NOMO-1 treated with dmso at 0.1 percent for 144 hours (cell line): ENCODE data around the gene NANOG.
"Not testable (repeated sequence)": the region's sequence is repeated elsewhere in the genome, so short reads cannot be mapped to it uniquely, and the experiment has no call there.

Experiments used
- DNase-seq: peaks from one replicate; lab custom pipeline; 2025; ENCODE audit not compliant: unreplicated experiment; lab: John Stamatoyannopoulos, UW

Gene NANOG

DNA sequence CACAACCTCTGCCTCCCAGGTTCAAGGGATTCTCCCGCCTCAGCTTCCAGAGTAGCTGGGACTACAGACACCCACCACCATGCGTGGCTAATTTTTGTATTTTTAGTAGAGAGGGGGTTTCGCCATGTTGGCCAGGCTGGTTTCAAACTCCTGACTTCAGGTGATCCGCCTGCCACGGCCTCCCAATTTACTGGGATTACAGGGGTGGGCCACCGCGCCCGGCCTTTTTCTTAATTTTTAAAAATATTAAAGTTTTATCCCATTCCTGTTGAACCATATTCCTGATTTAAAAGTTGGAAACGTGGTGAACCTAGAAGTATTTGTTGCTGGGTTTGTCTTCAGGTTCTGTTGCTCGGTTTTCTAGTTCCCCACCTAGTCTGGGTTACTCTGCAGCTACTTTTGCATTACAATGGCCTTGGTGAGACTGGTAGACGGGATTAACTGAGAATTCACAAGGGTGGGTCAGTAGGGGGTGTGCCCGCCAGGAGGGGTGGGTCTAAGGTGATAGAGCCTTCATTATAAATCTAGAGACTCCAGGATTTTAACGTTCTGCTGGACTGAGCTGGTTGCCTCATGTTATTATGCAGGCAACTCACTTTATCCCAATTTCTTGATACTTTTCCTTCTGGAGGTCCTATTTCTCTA lies at the start of gene NANOG:
NANOG (plus strand) TSS at position 519 of the 645 bp plus-strand sequence. CDS start 213 bp downstream, outside the sequence.
- DNase-seq: not testable (repeated sequence)

DNA sequence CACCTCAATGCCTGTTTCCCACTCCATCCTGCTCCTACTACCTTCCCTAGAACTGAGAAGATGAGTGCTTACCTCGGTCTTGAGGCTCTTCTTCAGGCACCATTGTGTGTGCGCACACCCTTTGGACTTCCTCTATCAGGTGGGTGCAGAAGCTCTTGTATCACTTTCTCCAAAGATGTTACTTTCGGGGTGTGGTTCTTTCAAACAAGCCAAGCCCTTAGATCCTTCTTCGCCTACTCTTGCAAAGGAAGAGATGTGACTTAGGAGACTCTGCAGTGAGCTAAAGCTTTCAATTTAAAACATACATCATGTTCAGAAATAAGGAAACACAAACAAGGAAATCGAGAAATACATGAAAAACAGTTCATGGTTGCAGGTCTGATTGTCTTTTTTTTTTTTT lies 42.0 kb upstream of the NANOG start, which contains the start of gene CLEC4C:
CLEC4C (minus strand) TSS at position 130 of the 400 bp plus-strand sequence; CDS start at position 103, 27 bp downstream.
- no peak for DNase-seq

DNA sequence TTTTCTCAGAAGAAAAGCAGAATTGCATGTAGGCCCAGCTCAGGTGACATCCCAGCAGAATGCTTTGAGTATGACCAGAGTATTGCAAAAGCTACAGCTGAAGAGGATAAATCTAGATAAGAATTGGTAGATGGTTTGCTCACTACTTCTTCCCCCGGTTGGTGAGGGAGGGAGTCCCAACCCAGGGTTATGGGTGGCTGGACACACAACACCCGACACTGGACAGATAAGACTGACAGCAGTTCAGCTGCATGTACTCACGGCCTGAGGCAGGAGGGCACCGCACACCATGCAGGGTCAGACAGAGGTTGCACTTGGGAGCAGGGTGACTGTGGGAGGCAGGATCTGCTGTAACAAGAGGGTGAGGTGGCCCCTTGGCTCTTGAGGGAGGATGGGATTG lies 40.4 kb upstream of the NANOG start:
- DNase-seq: no peak

DNA sequence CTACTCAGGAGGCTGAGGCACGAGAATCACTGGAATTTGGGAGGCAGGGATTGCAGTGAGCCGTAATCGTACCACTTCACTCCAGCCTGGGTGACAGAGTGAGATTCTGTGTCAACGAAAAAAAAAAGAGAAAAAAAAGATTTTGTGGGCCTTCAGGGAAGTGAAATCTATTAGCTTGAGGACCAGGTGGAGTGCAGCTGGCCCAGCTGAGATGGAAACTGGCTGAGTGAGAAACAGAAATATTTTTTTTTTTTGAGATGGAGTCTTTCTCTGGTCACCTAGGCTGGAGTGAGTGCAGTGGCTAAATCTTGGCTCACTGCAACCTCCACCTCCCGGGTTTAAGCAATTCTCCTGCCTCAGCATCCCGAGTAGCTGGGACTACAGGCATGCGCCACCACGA lies 39.8 kb upstream of the NANOG start:
- DNase-seq: no peak

DNA sequence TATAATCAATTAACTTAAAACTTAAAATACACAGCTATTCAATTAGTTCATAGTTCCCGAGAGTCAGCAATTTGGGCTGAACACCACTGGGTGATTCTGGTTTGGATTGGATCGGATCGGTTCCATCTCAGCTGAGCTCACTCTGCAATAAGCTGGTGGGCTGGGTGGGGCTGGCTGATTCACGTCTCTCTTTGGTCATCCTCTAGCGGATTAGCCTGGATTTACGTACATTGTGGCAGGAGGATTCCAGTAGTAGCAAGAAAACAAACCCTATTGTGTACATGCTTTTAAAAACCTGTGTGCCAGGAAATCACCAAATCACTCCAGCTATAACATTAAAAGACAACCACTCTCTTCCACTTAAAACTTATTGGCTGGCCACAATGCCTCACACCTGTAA lies 38.9 kb upstream of the NANOG start:
- no peak for DNase-seq

DNA sequence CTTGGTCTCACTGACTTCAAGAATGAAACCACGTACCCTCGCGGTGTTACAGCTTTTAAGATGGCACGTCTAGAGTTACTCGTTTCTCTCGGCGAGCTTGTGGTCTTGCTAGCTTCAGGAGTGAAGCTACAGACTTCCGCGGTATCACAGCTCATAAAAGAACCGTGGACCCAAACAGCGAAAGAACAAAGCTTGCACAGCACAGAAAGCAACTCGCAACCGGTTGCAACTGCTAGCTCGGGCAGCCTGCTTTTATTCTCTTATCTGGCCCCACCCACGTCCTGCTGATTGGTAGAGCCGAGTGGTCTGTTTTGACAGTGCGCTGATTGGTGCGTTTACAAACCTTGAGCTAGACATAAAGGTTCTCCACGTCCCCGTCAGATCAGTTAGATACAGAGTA lies 37.8 kb upstream of the NANOG start:
- no peak for DNase-seq

DNA sequence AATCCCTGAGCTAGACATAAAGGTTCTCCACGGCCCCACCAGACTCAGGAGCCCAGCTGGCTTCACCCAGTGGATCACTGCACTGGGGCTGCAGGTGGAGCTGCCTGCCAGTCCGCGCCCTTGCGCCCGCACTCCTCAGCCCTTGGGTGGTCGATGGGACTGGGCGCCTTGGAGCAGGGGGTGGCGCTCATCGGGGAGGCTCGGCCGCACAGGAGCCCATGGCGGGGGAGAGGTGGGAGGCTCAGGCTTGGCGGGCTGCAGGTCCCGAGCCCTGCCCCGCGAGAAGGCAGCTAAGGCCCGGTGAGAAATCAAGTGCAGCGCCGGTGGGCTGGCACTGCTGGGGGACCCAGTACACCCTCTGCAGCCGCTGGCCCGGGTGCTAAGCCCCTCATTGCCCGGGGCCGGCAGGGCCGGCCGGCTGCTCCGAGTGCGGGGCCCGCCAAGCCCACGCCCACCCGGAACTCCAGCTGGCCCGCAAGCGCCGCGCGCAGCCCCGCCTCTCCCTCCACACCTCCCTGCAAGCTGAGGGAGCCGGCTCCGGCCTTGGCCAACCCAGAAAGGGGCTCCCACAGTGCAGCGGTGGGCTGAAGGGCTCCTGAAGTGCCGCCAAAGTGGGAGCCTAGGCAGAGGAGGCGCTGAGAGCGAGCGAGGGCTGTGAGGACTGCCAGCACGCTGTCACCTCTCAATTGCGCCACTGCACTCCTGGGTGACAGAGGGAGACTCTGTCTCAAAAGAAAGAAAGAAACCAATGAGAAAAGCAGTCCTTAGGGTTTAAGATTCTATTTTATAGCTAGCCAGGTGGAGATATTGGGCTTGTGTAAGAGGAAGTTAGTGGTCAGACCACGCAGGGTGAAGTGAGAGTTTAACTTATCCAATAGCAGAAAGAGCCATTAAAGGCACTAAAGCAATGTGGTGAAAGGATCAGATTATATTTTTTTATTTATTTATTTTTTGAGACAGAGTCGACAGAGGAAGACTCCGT lies 37.0 kb upstream of the NANOG start:
- peak; percentile 58 for DNase-seq

DNA sequence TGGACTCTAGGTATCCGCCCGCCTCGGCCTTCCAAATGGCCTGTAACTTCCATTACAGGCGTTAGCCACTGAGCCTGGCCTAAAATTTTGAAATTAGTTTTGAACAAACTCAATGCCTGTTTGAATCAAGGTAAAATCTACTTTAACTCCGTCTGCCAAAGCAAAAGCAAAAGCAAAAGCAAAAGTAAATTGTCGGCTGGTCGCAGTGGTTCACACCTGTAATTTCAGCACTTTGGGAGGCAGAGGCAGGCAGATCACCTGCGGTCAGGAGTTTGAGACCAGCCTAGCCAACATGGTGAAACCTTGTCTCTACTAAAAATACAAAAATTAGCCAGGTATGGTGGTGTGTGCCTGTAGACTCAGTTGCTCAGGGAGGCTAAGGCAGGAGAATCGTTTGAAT lies 33.5 kb upstream of the NANOG start:
- not testable (repeated sequence) for DNase-seq

DNA sequence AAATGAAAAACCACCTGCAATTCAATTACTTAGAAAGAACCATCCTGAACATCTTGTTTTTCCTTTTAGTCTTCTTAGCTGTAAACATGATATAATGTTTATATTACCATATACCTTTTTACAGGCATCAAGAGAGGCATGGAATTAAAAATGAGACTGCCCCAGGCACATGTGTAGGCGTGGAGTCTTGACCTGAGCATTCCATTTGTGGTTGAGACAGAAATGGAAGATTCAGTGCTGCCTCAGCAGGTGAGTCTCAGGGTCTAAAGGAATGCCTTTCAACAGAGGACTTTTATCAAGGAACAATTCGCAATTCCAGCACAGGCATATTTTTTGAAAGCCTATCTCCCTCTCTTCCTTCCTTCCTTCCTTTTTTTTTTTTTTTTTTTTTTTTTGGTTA lies 32.2 kb upstream of the NANOG start:
- DNase-seq: no peak

DNA sequence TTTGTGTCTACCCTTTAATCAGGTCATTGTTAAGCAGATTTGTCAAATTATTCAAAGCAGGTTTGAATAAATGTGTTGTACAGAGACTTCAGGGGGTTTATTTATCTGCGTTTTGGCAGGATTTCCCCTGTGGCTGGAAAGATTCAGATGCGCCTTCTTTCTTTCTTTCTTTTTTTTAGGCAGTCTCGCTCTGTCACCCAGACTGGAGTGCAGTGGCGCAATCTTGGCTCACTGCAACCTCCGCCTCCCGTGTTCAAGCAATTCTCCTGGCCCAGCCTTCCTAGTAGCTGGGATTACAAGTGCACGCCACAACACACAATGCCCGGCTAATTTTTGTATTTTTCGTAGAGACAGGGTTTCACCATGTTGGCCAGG lies 30.4 kb upstream of the NANOG start:
- DNase-seq: no peak

DNA sequence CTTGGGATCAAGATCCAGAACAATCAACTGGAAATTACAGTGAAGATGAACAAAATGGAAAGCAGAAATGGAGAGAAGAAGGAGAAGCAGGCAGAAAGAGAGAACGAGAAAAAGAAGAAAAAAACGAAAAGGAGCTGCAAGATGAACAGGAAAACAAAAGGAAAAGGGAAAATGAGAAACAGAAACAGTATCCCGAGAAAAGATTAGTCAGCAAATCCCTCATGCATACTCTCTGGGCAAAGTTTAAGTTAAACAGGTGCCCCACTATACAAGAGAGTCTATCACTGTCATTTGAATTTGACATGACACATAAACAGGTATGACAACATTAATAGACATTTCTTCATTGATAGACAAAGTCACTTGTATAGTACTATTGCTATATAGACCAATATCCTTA lies 19.2 kb upstream of the NANOG start:
- no peak for DNase-seq

DNA sequence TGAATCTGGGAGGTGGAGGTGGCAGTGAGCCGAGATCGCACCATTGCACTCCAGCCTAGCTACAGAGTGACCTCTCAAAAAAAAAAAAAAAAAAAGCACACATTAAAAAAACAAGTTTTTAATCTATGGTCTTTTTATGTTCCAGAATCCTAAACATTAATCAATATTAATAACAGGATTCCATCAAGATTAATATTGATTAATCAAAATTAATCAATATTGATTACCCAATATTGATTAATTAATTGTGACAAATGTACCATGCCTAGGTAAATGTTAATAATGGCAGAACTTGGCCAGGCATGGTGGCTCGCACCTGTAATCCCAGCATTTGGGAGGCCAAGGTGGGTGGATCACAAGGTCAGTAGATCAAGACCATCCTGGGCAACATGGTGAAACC lies 7.9 kb upstream of the NANOG start:
- no peak for DNase-seq

DNA sequence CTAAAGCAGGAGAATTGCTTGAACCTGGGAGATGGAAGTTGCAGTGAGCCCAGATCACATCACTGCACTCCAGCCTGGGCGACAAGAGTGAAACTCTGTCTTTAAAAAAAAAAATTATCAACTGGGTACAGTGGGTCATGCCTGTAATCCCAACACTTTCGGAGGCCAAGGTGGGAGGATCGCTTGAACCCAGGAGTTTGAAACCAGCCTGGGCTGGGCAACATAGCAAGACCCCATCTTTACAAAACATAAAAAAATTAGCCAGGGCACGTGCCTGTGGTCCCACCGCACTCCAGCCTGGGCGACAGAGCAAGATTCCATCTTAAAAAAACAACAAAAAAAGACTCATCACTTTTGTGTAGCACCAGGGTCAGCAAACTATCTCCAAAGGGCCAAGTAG lies 7.1 kb upstream of the NANOG start:
- DNase-seq: no peak

DNA sequence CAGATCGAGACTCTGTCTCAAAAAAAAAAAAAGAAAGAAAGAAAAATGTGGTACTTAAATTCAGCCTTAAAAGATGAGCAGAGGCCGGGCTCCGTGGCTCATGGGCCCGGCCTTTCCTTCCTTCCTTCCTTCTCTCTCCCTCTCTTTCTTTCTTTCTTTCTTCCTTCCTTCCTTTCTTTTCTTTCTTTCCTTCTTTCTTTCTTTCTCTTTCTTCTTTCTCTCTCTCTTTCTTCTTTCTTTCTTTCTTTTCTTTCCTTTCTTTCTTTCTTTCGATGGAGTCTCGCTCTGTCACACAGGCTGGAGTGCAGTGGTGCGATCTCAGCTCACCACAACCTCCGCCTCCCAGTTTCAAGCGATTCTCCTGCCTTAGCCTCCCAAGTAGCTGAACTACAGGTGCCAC lies 5.8 kb upstream of the NANOG start:
- not testable (repeated sequence) for DNase-seq

DNA sequence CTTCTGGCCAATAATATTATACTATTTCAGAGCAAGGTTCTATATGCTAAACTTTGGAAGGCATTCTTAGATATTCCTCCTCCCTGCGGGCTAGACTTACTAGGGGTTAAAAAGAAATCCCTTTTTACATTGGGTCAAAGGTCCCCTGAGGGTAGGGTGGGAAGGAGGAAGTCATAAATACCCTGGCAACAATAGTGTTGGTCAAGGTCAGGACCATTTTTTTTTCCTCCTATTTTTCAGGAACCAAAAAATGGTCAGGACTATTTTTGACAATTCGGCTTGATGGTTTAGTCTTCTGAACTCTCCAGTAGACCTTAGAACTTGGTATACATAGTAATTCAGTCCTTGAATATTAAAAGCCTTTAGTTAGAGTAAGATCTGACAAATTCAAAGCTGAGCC lies 4.5 kb upstream of the NANOG start:
- DNase-seq: no peak

DNA sequence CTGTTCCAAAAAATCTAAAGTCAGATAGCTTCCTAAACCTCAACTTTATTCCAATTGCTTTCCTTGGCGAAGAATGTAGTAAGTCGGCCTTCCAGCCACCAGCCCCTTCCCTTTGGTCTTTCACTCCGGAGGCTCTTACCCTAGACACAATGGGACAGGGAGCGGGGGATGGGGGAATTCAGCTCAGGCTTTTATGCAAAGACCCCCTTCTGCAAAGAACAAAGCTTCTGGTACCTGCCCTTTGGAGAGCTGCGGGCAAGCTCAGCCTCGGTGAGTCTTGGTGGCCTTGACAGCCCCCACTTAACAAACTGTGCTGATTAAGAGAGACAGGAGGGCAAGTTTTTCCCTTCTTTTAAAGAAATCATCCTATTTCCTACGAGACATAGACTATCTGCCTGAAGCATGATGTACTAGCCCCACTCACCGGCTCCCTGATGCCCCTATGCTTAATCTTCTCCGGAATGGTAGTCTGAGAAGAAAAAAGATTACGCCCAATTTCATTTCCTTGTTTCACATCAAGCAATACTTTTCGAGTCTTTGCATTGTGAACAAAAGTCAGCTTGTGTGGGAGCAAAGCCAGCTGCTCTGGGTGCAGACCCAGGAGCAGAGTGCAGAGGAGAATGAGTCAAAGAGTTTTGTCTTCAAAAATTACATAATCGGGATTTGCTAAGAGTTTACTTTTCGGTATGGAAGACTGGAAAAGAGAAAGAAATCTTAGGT lies 1.5 kb upstream of the NANOG start:
- peak; percentile 13 for DNase-seq

DNA sequence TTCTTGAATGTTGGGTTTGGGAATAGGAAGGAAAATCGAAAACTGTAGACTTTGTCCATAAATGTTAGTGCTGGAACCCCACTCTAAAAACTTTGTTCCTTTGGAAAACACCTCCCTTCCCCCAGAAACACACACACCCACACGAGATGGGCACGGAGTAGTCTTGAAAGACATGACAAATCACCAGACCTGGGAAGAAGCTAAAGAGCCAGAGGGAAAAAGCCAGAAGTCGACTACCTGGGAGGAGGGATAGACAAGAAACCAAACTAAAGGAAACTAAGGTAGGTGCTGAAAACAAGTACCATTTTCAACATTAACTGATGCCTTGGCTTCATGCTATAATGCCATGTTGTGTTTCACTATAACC lies 925 bp upstream of the NANOG start:
- no peak for DNase-seq

DNA sequence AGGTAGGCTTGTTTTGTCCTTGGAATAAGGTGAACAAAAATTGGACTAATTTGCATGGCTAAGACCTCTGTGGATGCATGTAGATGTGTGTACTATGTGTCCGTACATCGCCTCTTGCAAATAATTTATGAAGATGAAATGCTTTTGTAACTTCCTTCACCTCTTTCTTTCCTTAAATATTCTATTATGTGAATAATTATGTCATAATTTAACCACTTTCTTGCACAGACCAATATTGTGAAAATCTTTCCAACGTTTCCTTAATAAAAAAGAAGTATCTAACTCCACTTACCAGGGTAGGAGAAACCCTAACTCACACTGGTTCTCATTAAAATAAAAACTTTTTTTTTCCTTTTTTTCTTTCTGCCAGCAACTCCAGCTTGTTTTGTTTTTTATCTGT lies 4.0 kb downstream of the NANOG start:
- peak; percentile 17 for DNase-seq

DNA sequence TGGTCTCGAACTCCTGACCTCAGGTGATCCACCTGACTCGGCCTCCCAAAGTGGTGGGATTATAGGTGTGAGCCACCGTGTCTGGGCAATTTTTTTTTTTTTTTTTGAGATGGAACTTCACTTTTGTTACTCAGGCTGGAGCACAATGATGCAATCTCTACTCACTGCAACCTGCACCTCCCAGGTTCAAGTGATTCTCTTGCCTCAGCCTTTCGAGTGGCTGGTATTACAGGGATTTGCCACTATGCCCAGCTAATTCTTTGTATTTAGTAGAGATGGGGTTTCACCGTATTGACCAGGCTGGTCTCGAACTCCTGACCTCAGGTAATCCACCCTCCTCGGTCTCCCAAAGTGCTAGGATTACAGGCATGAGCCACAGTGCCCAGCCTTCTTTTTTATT lies 8.1 kb downstream of the NANOG start:
- not testable (repeated sequence) for DNase-seq

DNA sequence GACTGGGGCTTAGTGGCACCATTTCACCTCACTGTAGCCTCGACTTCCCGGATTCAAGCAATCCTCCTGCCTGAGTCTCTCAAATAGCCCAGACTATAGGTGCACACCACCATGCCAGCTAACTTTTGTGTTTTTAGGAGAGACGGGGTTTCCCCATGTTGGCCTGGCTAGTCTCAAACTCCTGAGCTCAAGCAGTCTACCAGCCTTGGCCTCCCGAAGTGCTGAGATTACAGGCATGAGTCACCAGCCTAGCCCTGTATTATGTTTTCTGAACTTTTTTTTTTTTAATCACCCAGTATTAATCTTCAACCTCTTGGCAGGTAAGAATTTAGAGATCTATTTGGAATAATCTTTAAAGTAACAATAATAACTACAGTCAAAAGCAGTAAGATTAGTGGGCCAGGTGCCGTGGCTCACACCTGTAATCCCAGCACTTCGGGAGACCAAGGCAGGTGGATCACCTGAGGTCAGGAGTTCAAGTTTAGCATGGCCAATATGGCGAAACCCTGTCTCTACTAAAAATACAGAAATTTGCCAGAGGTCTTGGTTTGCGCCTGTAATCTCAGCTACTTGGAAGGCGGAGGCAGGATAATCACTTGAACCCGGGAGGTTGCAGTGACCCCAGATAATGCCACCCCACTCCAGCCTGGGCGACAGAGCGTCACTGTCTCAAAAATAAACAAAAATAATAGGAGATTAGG lies 8.6 kb downstream of the NANOG start:
- DNase-seq: no peak

DNA sequence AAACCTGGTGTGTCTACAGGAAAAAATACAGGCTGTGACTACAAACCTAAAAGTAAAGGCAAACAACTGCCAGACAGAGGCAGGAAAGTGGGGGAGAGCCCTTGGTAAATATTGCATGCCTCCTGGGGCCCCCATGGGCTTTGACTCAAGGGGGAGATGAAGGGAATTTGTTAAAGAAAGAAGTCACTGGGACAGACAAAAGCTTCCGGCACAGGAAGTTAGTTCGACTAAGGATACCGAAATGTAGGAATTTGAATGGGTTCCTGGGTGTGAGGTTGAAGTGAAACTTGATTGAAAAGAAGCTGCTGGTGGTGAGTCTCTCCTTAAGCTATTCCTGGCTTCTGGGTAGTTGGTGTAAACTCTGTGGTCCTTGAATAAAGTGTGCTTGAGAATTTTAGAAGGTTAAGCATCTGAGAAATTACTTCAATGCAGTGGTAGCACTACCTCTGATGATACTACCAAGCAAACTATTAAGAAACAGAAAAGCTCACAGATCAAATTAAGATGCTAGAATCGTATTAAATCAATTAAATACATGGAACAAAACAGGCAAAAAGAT lies 9.6 kb downstream of the NANOG start:
- DNase-seq: not testable (repeated sequence)
